ENCODE results near the gene GLS.
"Not testable (repeated sequence)": the region's sequence is repeated elsewhere in the genome, so short reads cannot be mapped to it uniquely, and the experiment has no call there.

GLS gene

DNA sequence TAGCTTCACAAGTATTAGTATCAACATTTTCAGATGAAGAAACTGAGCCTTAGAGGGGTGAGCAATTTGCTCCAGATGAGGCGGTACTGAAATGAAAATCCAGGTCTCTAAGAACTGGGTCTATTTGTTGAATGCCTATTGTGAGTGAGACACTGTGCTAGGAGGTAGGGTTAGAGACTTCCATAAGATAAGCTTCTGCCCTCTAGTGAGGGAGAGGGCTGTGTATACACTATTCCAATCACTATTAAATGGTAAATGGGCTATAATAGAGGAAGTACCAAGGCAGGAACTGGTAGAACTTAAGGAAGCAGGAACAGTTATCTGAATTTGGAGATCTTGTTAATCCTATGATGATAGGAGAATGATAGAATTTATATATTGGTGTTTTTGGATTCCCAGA is 23.6 kb upstream of the GLS start:
- H3K4me3 ChIP-seq (ENCODE audit: low read depth, low read length) = no peak overlapping the region
- TF ChIP-seq, protein P1, sequence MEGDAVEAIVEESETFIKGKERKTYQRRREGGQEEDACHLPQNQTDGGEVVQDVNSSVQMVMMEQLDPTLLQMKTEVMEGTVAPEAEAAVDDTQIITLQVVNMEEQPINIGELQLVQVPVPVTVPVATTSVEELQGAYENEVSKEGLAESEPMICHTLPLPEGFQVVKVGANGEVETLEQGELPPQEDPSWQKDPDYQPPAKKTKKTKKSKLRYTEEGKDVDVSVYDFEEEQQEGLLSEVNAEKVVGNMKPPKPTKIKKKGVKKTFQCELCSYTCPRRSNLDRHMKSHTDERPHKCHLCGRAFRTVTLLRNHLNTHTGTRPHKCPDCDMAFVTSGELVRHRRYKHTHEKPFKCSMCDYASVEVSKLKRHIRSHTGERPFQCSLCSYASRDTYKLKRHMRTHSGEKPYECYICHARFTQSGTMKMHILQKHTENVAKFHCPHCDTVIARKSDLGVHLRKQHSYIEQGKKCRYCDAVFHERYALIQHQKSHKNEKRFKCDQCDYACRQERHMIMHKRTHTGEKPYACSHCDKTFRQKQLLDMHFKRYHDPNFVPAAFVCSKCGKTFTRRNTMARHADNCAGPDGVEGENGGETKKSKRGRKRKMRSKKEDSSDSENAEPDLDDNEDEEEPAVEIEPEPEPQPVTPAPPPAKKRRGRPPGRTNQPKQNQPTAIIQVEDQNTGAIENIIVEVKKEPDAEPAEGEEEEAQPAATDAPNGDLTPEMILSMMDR (IDR thresholded peaks at IDR 0.05; ENCODE audit: borderline replicate concordance, insufficient read depth, low read depth, low read length) = no peak

GRCh38 chr2:190858817-190859216 is 21.8 kb upstream of the GLS start:
- TF ChIP-seq, protein P1 (IDR thresholded peaks at IDR 0.05; ENCODE audit: borderline replicate concordance, insufficient read depth, low read depth, low read length) = no peak

DNA sequence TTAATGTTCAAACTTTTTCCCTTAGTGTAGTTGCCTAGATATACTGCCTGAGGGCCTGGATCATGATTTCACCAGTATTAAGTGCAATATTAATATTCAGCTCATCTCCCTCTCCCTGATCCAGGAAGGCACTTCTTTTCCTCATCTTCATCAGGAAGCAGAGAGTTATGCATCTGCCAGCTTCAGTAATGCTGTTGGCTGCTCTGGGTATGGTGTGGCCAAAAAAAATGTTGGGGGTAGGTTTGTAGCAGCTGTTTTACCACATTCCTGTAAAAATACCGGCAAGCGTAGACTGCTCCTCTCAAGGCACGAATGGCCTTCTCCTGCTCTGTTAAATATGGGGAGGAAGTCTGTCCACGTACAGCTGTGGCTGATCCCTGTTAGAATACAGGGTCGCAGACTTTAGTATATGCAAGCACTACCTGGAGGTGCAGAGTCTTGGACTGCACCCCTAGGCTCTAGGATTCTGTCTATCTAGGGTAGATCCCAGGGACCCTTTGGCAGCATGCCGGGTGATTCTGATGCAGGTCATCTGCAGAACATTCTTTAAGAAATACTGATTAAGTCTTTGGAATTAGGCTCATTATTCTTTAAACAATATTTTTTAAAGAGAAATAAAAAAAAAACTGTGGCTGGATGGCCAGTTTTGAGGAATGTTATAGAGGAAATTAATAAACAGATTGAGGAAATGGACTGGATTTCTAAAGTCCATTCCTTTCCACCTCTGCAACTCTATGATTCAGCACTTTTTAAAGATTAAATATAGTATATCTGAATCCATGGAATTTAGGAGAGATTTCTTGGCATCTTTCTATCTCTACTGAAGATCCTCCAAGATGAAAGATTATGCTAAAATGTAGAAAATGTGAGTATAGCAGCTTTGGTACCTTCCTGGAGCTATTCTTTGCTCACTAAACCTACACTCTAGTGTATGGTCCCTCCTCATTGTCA is 21.0 kb upstream of the GLS start:
- no peak overlapping the region for H3K4me3 ChIP-seq (ENCODE audit: low read depth, low read length)
- TF ChIP-seq, protein P1 (IDR thresholded peaks at IDR 0.05; ENCODE audit: borderline replicate concordance, insufficient read depth, low read depth, low read length) = no peak

More at GRCh38 chr2:190858817-190859216, 21.8 kb upstream of the GLS start:
- no peak overlapping the region for H3K4me3 ChIP-seq (ENCODE audit: low read depth, low read length)

GRCh38 chr2:190860985-190861680 is 19.5 kb upstream of the GLS start:
- TF ChIP-seq, protein P1 (IDR thresholded peaks at IDR 0.05; ENCODE audit: borderline replicate concordance, insufficient read depth, low read depth, low read length) = no peak
- H3K4me3 ChIP-seq (ENCODE audit: low read depth, low read length) = no peak overlapping the region

- H3K4me3 ChIP-seq (ENCODE audit: low read depth, low read length) = not testable (repeated sequence)
Measured at GRCh38 chr2:190862128-190862527, 18.5 kb upstream of the GLS start.

GRCh38 chr2:190862571-190862991 is 18.0 kb upstream of the GLS start:
- H3K4me3 ChIP-seq (ENCODE audit: low read depth, low read length) = no peak overlapping the region
- TF ChIP-seq, protein P1 (IDR thresholded peaks at IDR 0.05; ENCODE audit: borderline replicate concordance, insufficient read depth, low read depth, low read length) = no peak

DNA sequence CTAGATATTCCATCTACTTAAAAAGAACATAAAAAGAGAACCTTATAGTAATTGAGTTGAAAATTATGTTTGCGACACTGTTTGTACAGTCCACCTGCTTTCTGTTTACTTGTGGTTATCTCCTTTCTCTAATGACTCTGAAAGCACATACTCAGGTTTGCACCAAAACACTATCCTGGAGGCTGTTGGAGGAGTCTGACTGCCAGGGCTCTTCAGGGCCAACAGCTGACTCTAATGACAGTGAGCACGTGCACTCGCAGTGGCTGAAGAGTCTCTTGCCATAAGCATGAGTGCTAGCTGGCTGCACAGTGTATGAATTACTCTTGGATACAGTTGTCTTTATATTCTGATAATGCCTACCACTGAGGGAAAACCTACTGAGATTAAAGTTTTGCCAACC is 16.7 kb upstream of the GLS start:
- H3K4me3 ChIP-seq (ENCODE audit: low read depth, low read length) = no peak overlapping the region
- TF ChIP-seq, protein P1 (IDR thresholded peaks at IDR 0.05; ENCODE audit: borderline replicate concordance, insufficient read depth, low read depth, low read length) = no peak
